ENCODE data around the gene LMO2. TPM values are rescaled to one million over a fixed set of nuclear protein-coding genes. Genes with fewer than 3 reads are reported as not detected.

The LMO2 gene
- total RNA-seq, 1 donor from 2014 or later = 3.9 TPM

- TF ChIP-seq, protein P1, sequence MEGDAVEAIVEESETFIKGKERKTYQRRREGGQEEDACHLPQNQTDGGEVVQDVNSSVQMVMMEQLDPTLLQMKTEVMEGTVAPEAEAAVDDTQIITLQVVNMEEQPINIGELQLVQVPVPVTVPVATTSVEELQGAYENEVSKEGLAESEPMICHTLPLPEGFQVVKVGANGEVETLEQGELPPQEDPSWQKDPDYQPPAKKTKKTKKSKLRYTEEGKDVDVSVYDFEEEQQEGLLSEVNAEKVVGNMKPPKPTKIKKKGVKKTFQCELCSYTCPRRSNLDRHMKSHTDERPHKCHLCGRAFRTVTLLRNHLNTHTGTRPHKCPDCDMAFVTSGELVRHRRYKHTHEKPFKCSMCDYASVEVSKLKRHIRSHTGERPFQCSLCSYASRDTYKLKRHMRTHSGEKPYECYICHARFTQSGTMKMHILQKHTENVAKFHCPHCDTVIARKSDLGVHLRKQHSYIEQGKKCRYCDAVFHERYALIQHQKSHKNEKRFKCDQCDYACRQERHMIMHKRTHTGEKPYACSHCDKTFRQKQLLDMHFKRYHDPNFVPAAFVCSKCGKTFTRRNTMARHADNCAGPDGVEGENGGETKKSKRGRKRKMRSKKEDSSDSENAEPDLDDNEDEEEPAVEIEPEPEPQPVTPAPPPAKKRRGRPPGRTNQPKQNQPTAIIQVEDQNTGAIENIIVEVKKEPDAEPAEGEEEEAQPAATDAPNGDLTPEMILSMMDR (IDR thresholded peaks at IDR 0.05; ENCODE audit: unreplicated experiment) = no peak
- Mint-ChIP-seq H3K4me1 (peaks cover 11% of the 10 kb centered on the region), H3K9me3 (no peaks in the 10 kb centered on the region), H3K27ac (no peak overlapping the region), H3K36me3 (no peaks in the 10 kb centered on the region), H3K4me3 (no peak overlapping the region), H3K27me3 (ENCODE audit: low read depth) (peaks cover 2% of the 10 kb centered on the region)
- DNase-seq (ENCODE audit: low spot score in 2 of 2, unreplicated experiment in 2 of 2) = no peak
Observed at GRCh38 chr11:33897761-33898375, 6.0 kb upstream of the LMO2 start.

- Mint-ChIP-seq H3K9me3 (no peaks in the 10 kb centered on the region), H3K4me1 (peaks cover 18% of the 10 kb centered on the region), H3K27ac (no peak overlapping the region), H3K4me3 (no peak overlapping the region), H3K27me3 (ENCODE audit: low read depth) (peaks cover 1% of the 10 kb centered on the region), H3K36me3 (no peaks in the 10 kb centered on the region)
- DNase-seq (ENCODE audit: low spot score in 2 of 2, unreplicated experiment in 2 of 2) = no peak
- TF ChIP-seq, protein P1 (IDR thresholded peaks at IDR 0.05; ENCODE audit: unreplicated experiment) = no peak
Observed at GRCh38 chr11:33896911-33897310, 5.0 kb upstream of the LMO2 start.

DNA sequence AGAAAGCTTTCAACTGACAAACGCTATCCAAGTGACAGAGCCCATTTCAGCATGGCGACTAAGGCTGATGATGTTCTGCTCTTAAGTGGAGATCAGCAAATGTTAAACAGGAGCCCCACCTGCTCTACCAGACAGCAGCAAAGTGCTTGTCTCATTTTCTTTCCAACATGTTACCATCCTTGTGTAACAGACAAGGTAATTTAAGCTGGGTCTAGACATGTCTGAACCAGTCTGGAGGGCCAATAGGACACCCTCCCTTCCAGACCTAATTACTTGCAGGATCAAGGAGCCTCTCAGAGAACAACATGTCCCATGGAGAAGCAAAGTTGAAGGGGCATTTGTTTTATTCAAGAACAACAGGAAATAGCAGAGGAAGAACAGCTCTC is 3.9 kb upstream of the LMO2 start:
- TF ChIP-seq, protein P1 (IDR thresholded peaks at IDR 0.05; ENCODE audit: unreplicated experiment) = no peak
- Mint-ChIP-seq H3K4me1 (peaks cover 19% of the 10 kb centered on the region), H3K27me3 (ENCODE audit: low read depth) (no peaks in the 10 kb centered on the region), H3K4me3 (no peak overlapping the region), H3K9me3 (no peaks in the 10 kb centered on the region), H3K36me3 (no peaks in the 10 kb centered on the region), H3K27ac (peak overlapping the region; percentile 9)
- no peak for DNase-seq (ENCODE audit: low spot score in 2 of 2, unreplicated experiment in 2 of 2)

- Mint-ChIP-seq H3K4me3 (no peak overlapping the region), H3K27ac (no peak overlapping the region), H3K9me3 (peaks cover 4% of the 10 kb centered on the region), H3K27me3 (ENCODE audit: low read depth) (no peaks in the 10 kb centered on the region), H3K4me1 (peaks cover 17% of the 10 kb centered on the region), H3K36me3 (no peaks in the 10 kb centered on the region)
- TF ChIP-seq, protein P1 (IDR thresholded peaks at IDR 0.05; ENCODE audit: unreplicated experiment) = no peak
- no peak for DNase-seq (ENCODE audit: low spot score in 2 of 2, unreplicated experiment in 2 of 2)
Observed at GRCh38 chr11:33894398-33894746, 2.5 kb upstream of the LMO2 start.

DNA sequence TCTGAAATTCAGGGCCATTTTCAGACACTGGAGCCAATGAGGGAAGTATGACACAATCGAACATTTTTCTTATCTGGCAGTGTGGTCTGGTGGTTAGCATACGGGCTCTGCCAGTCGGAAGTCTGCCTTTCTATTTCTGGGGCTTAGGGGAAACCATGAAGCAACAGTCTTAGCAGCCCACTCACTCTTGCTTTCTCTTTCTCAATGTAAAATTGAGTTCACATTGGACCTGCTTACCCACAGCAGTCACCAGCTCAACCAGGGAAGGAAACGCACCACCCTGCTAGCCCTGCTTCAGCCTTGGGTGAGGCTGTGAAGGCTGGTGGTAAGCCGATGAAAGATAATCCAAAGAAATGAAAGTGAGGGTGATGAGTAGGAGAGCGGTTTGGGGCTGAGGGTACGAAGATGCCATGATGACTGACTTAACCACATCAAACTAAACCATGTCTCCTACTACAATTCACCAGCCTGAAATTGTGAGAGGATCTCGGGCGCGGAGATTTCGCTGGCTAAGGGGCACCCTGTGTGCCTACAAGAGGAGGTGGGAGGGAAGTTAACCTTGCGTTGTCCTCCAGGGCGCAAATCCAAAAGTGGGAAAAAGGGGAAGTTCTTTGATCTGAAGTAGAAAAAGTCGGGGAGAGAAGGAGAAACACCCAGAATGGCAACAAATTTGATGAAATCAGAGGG is 2.0 kb upstream of the LMO2 start:
- Mint-ChIP-seq H3K27ac (no peak overlapping the region), H3K4me3 (no peak overlapping the region), H3K4me1 (peaks cover 16% of the 10 kb centered on the region), H3K36me3 (no peaks in the 10 kb centered on the region), H3K27me3 (ENCODE audit: low read depth) (peaks cover 2% of the 10 kb centered on the region), H3K9me3 (peaks cover 4% of the 10 kb centered on the region)
- TF ChIP-seq, protein P1 (IDR thresholded peaks at IDR 0.05; ENCODE audit: unreplicated experiment) = no peak
- DNase-seq (ENCODE audit: low spot score in 2 of 2, unreplicated experiment in 2 of 2) = no peak

Measured in mesothelial cell of epicardium (in vitro differentiated cells).